ENCODE data around the gene CD2AP. TPM values are rescaled to one million over a fixed set of nuclear protein-coding genes. Genes with fewer than 3 reads are reported as not detected.

CD2AP gene
- total and polyA plus RNA-seq, 2 of the 8 experiments (the other 6 are each of a cell fraction or from before 2014, with no cell fraction given): 8.6 to 75.6 TPM

DNA sequence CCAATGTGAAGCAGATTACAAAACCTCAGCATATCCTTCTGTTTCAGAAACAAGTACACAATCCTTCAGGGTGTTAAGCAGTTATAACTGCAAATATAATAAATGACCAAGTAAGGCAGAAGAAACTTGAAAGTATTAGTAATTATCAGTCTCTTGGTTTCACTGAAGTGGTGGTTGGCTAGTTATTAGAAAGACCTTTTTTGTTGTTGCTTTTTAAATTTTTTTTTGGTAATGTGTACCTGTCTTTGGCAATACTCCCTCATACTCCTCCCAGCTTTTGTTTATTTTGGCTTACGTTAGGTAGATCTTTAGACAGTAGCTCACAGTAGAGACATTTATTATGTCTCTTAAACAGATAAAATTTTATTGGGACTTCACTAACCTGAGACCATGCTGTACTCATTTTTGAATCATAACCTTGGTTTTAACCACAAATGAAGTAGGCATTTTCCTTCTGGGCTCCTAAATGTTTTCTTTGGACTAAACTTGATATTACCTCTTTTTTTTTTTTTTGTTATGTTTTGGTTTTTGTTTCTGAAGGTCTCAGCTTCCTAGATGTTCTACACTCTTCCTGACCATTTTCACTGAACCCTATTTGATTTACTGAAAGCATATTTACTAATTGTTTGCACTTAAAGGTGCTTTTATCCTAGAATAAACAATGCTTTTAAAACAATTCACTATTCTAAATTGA, 6.4 kb downstream of the CD2AP start:
- no peaks in the 10 kb centered on the region for H3K9me3 ChIP-seq (ENCODE audit: insufficient read depth in 2 of 2, low read depth in 1 of 2, low read length in 1 of 2)
- CTCF ChIA-PET (ENCODE audit: partially characterized antibody): interaction anchor here (1.2 kb wide), 1 partner anchor 69 kb away, joined by 3 read pairs; no protein-coding TSS in a partner anchor
- no peak overlapping the region for H2BK15ac ChIP-seq (ENCODE audit: low read length)
- POLR2A ChIA-PET (ENCODE audit: partially characterized antibody): interaction anchor here (0.7 to 1.0 kb wide), 2 partner anchors 10 to 1849 kb away, joined by 3 read pairs; no protein-coding TSS in a partner anchor
- H3K79me2 ChIP-seq (ENCODE audit: control insufficient read depth in 1 of 2, insufficient read depth in 2 of 2, low read length in 2 of 2): peaks cover 61 to 99% of the 10 kb centered on the region in 2 experiments
- H3K9ac ChIP-seq (replicated peaks in 1 of 4; ENCODE audit: extremely low read depth in 1 of 4, low read depth in 3 of 4, low read length in 3 of 4): no peak overlapping the region
- no peaks in the 10 kb centered on the region for H3K79me1 ChIP-seq (ENCODE audit: low read depth, low read length)
- no peak overlapping the region for H4K8ac ChIP-seq (ENCODE audit: extremely low read depth, insufficient read depth, low read length)
- no peak overlapping the region for H2AFZ ChIP-seq (ENCODE audit: low read length)
- no peak overlapping the region for H2BK20ac ChIP-seq (ENCODE audit: low read length)
- no peak overlapping the region; a peak in 1 of 4 replicates for H3K4me2 ChIP-seq (ENCODE audit: insufficient read depth in 1 of 2, low read depth in 2 of 2, low read length in 2 of 2)
- no peak overlapping the region for H4K5ac ChIP-seq (ENCODE audit: insufficient read length, low read depth, low read length)
- H3K23me2 ChIP-seq (ENCODE audit: low read depth, low read length): 0 out of 2 replicates have a peak, but pooled peaks cover 2% of the 10 kb centered on the region
- H4K91ac ChIP-seq (replicated peaks; ENCODE audit: insufficient read length, low read length): no peak overlapping the region
- no peaks in the 10 kb centered on the region for H3K36me3 ChIP-seq (ENCODE audit: control insufficient read depth in 2 of 4, insufficient read depth in 4 of 4, low read length in 3 of 4)
- WGBS, 2 experiments (ENCODE audit: extremely low coverage in 1 of 2, insufficient coverage in 1 of 2, insufficient read length in 1 of 2, insufficient replicate concordance in 2 of 2, low coverage in 1 of 2, low lambda C conversion rate in 2 of 2, missing lambda C conversion rate in 1 of 2): 59% methylated on average over 1 of the region's 1 CpG; no CpG with 5 or more reads in 1 of the 2 experiments
- H3K56ac ChIP-seq (replicated peaks; ENCODE audit: insufficient read length, low read depth, low read length): no peak overlapping the region
- H4K20me1 ChIP-seq (replicated peaks in 1 of 2; ENCODE audit: control insufficient read depth in 1 of 2, insufficient read depth in 2 of 2, low read length in 2 of 2): peaks cover 11 to 17% of the 10 kb centered on the region in 2 experiments
- no peak for FAIRE-seq
- peaks cover 0 to 8% (median 1%) of the 10 kb centered on the region in 4 experiments; a peak in 3 of 7 replicates for H3K4me1 ChIP-seq (replicated peaks in 1 of 4; ENCODE audit: control insufficient read depth in 3 of 4, insufficient read depth in 4 of 4, low read length in 3 of 4)
- no peak overlapping the region for H3K27ac ChIP-seq (ENCODE audit: low read depth, low read length)
- H3K23ac ChIP-seq (ENCODE audit: insufficient read length): no peak overlapping the region
- H2BK120ac ChIP-seq (replicated peaks; ENCODE audit: low read depth, low read length): no peak overlapping the region
- H3K18ac ChIP-seq (ENCODE audit: extremely low read depth, low read length): no peak overlapping the region
- H3K4me3 ChIP-seq (ENCODE audit: extremely low read depth in 1 of 4, insufficient read depth in 2 of 4, low read depth in 3 of 4, low read length in 4 of 4): peak overlapping the region in 1 of 4 experiments; percentile 5; a peak in 1 of 8 replicates
- H2BK5ac ChIP-seq (ENCODE audit: low read depth, low read length): no peak overlapping the region
- H2AK5ac ChIP-seq (ENCODE audit: low read depth, low read length): no peak overlapping the region
- H2BK12ac ChIP-seq (ENCODE audit: low read depth, low read length): no peak overlapping the region
- no peak for DNase-seq (ENCODE audit: low read depth in 1 of 2, low spot score in 2 of 2)
- no peak overlapping the region for H3K4ac ChIP-seq (replicated peaks; ENCODE audit: insufficient read length, low read depth, low read length)
- H3K14ac ChIP-seq (ENCODE audit: insufficient read length): no peak overlapping the region
- no peaks in the 10 kb centered on the region for H3K27me3 ChIP-seq (replicated peaks in 1 of 4; ENCODE audit: control insufficient read depth in 3 of 4, extremely low read depth in 1 of 4, insufficient read depth in 3 of 4, low read length in 3 of 4)
- TF ChIP-seq RXRA (IDR thresholded peaks at IDR 0.05; ENCODE audit: insufficient read depth, low read depth, low read length) (no peak), BRCA1 (IDR thresholded peaks at IDR 0.05; ENCODE audit: low read depth, low read length) (no peak), TAF7 (optimal IDR thresholded peaks at IDR 0.05; ENCODE audit: borderline replicate concordance, low read depth, low read length) (no peak), SAP30 (IDR thresholded peaks at IDR 0.05; ENCODE audit: insufficient read depth, insufficient replicate concordance, low read length) (no peak), HDAC2 (IDR thresholded peaks at IDR 0.05; ENCODE audit: borderline replicate concordance in 1 of 2, low read depth in 2 of 2, low read length in 2 of 2) (no peak)
- TF ChIP-seq, protein P1, sequence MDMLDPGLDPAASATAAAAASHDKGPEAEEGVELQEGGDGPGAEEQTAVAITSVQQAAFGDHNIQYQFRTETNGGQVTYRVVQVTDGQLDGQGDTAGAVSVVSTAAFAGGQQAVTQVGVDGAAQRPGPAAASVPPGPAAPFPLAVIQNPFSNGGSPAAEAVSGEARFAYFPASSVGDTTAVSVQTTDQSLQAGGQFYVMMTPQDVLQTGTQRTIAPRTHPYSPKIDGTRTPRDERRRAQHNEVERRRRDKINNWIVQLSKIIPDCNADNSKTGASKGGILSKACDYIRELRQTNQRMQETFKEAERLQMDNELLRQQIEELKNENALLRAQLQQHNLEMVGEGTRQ (IDR thresholded peaks at IDR 0.05; ENCODE audit: low read length): no peak
- TF ChIP-seq, protein P2, sequence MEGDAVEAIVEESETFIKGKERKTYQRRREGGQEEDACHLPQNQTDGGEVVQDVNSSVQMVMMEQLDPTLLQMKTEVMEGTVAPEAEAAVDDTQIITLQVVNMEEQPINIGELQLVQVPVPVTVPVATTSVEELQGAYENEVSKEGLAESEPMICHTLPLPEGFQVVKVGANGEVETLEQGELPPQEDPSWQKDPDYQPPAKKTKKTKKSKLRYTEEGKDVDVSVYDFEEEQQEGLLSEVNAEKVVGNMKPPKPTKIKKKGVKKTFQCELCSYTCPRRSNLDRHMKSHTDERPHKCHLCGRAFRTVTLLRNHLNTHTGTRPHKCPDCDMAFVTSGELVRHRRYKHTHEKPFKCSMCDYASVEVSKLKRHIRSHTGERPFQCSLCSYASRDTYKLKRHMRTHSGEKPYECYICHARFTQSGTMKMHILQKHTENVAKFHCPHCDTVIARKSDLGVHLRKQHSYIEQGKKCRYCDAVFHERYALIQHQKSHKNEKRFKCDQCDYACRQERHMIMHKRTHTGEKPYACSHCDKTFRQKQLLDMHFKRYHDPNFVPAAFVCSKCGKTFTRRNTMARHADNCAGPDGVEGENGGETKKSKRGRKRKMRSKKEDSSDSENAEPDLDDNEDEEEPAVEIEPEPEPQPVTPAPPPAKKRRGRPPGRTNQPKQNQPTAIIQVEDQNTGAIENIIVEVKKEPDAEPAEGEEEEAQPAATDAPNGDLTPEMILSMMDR (IDR thresholded peaks at IDR 0.05; ENCODE audit: control extremely low read depth in 1 of 3, insufficient read depth in 1 of 3, low read depth in 1 of 3, low read length in 3 of 3): no peak
